ENCODE data around the gene PLEKHA5.

Gene PLEKHA5

GRCh38 chr12:19284658-19285057, 155.1 kb downstream of the PLEKHA5 start:
- Histone ChIP-seq H3K36me3 (ENCODE audit: control insufficient read depth in 1 of 2, insufficient read depth in 2 of 2, low read depth in 1 of 2, low read length in 2 of 2) (peaks cover 23 to 32% of the 10 kb centered on the region in 2 experiments), H3K18ac (ENCODE audit: low read depth in 1 of 2, low read length in 2 of 2) (no peak overlapping the region), H3K23ac (ENCODE audit: low read length in 2 of 2) (no peak overlapping the region), H3K27me3 (ENCODE audit: control insufficient read depth in 1 of 2, insufficient read depth in 1 of 2, low read length in 2 of 2) (no peaks in the 10 kb centered on the region), H3K9ac (ENCODE audit: low read length) (no peak overlapping the region), H3K4me2 (ENCODE audit: low read length, poor library complexity, severe bottlenecking) (no peak overlapping the region), H3K14ac (ENCODE audit: low read length in 2 of 2) (no peak overlapping the region), H2BK5ac (ENCODE audit: low read depth, low read length, poor library complexity, severe bottlenecking) (no peak overlapping the region), H2BK15ac (ENCODE audit: low read depth, poor library complexity, severe bottlenecking) (no peak overlapping the region), H4K8ac (ENCODE audit: low read length) (no peak overlapping the region), H2BK12ac (ENCODE audit: low read length in 2 of 2) (no peak overlapping the region), H3K4ac (ENCODE audit: low read depth in 1 of 2, low read length in 2 of 2) (no peak overlapping the region), H3K9me3 (ENCODE audit: control insufficient read depth, low read length) (no peaks in the 10 kb centered on the region), H3K27ac (ENCODE audit: low read length, poor library complexity, severe bottlenecking) (no peak overlapping the region), H2AFZ (ENCODE audit: low read depth, low read length) (no peak overlapping the region), H3K79me1 (replicated peaks; ENCODE audit: low read length, poor library complexity, severe bottlenecking) (peaks cover 19% of the 10 kb centered on the region), H3K4me3 (ENCODE audit: insufficient read depth in 1 of 2, low read depth in 1 of 2, low read length in 2 of 2) (no peak overlapping the region), H4K91ac (ENCODE audit: low read length) (no peak overlapping the region), H3K4me1 (ENCODE audit: control insufficient read depth, insufficient read depth, low read depth, low read length) (no peaks in the 10 kb centered on the region), H2AK5ac (ENCODE audit: low read length, severe bottlenecking) (no peak overlapping the region), H2BK120ac (ENCODE audit: low read depth, low read length) (no peak overlapping the region)
- DNase-seq: no peak
- 100% methylated on average over 1 of the region's 2 CpGs for WGBS

- 100% methylated on average over 2 of the region's 6 CpGs for WGBS
- H2AFZ ChIP-seq (ENCODE audit: low read depth, low read length): no peak overlapping the region
- no peak overlapping the region for H2BK120ac ChIP-seq (ENCODE audit: low read depth, low read length)
- H3K36me3 ChIP-seq (ENCODE audit: control insufficient read depth in 1 of 2, insufficient read depth in 2 of 2, low read depth in 1 of 2, low read length in 2 of 2): peaks cover 30 to 32% of the 10 kb centered on the region in 2 experiments
- no peak overlapping the region for H3K4me2 ChIP-seq (ENCODE audit: low read length, poor library complexity, severe bottlenecking)
- no peak overlapping the region for H4K91ac ChIP-seq (ENCODE audit: low read length)
- no peaks in the 10 kb centered on the region for H3K9me3 ChIP-seq (ENCODE audit: control insufficient read depth, low read length)
- H3K4ac ChIP-seq (ENCODE audit: low read depth in 1 of 2, low read length in 2 of 2): no peak overlapping the region
- H2BK15ac ChIP-seq (ENCODE audit: low read depth, poor library complexity, severe bottlenecking): no peak overlapping the region
- no peak overlapping the region for H2BK12ac ChIP-seq (ENCODE audit: low read length in 2 of 2)
- H3K27ac ChIP-seq (ENCODE audit: low read length, poor library complexity, severe bottlenecking): no peak overlapping the region
- no peak overlapping the region for H4K8ac ChIP-seq (ENCODE audit: low read length)
- H3K14ac ChIP-seq (ENCODE audit: low read length in 2 of 2): no peak overlapping the region
- peaks cover 18% of the 10 kb centered on the region for H3K79me1 ChIP-seq (replicated peaks; ENCODE audit: low read length, poor library complexity, severe bottlenecking)
- no peak overlapping the region for H3K23ac ChIP-seq (ENCODE audit: low read length in 2 of 2)
- H3K4me3 ChIP-seq (ENCODE audit: insufficient read depth in 1 of 2, low read depth in 1 of 2, low read length in 2 of 2): no peak overlapping the region
- H3K18ac ChIP-seq (ENCODE audit: low read depth in 1 of 2, low read length in 2 of 2): no peak overlapping the region
- H3K4me1 ChIP-seq (ENCODE audit: control insufficient read depth, insufficient read depth, low read depth, low read length): no peaks in the 10 kb centered on the region
- H3K9ac ChIP-seq (ENCODE audit: low read length): no peak overlapping the region
- H2AK5ac ChIP-seq (ENCODE audit: low read length, severe bottlenecking): no peak overlapping the region
- H3K27me3 ChIP-seq (ENCODE audit: control insufficient read depth in 1 of 2, insufficient read depth in 1 of 2, low read length in 2 of 2): no peaks in the 10 kb centered on the region
- no peak overlapping the region for H2BK5ac ChIP-seq (ENCODE audit: low read depth, low read length, poor library complexity, severe bottlenecking)
- no peak for DNase-seq
Measured at GRCh38 chr12:19285793-19286448, 156.4 kb downstream of the PLEKHA5 start.

- H3K18ac ChIP-seq (ENCODE audit: low read depth in 1 of 2, low read length in 2 of 2): no peak overlapping the region
- no peak overlapping the region for H4K91ac ChIP-seq (ENCODE audit: low read length)
- H3K4me1 ChIP-seq (ENCODE audit: control insufficient read depth, insufficient read depth, low read depth, low read length): no peaks in the 10 kb centered on the region
- no CpG with 5 or more reads among the region's 1 CpG for WGBS
- H3K9ac ChIP-seq (ENCODE audit: low read length): no peak overlapping the region
- no peak overlapping the region for H2BK120ac ChIP-seq (ENCODE audit: low read depth, low read length)
- H3K27ac ChIP-seq (ENCODE audit: low read length, poor library complexity, severe bottlenecking): no peak overlapping the region
- H3K4me2 ChIP-seq (ENCODE audit: low read length, poor library complexity, severe bottlenecking): no peak overlapping the region
- H2AFZ ChIP-seq (ENCODE audit: low read depth, low read length): no peak overlapping the region
- no peak overlapping the region for H3K14ac ChIP-seq (ENCODE audit: low read length in 2 of 2)
- no peaks in the 10 kb centered on the region for H3K9me3 ChIP-seq (ENCODE audit: control insufficient read depth, low read length)
- no peak overlapping the region for H2AK5ac ChIP-seq (ENCODE audit: low read length, severe bottlenecking)
- H2BK15ac ChIP-seq (ENCODE audit: low read depth, poor library complexity, severe bottlenecking): no peak overlapping the region
- no peak overlapping the region for H3K4me3 ChIP-seq (ENCODE audit: insufficient read depth in 1 of 2, low read depth in 1 of 2, low read length in 2 of 2)
- no peak overlapping the region for H3K23ac ChIP-seq (ENCODE audit: low read length in 2 of 2)
- peaks cover 16% of the 10 kb centered on the region for H3K79me1 ChIP-seq (replicated peaks; ENCODE audit: low read length, poor library complexity, severe bottlenecking)
- H2BK5ac ChIP-seq (ENCODE audit: low read depth, low read length, poor library complexity, severe bottlenecking): no peak overlapping the region
- no peak overlapping the region for H4K8ac ChIP-seq (ENCODE audit: low read length)
- no peaks in the 10 kb centered on the region for H3K27me3 ChIP-seq (ENCODE audit: control insufficient read depth in 1 of 2, insufficient read depth in 1 of 2, low read length in 2 of 2)
- H2BK12ac ChIP-seq (ENCODE audit: low read length in 2 of 2): no peak overlapping the region
- peak; percentile 29 for DNase-seq
- peaks cover 27 to 38% of the 10 kb centered on the region in 2 experiments for H3K36me3 ChIP-seq (ENCODE audit: control insufficient read depth in 1 of 2, insufficient read depth in 2 of 2, low read depth in 1 of 2, low read length in 2 of 2)
- H3K4ac ChIP-seq (ENCODE audit: low read depth in 1 of 2, low read length in 2 of 2): no peak overlapping the region
Measured at GRCh38 chr12:19287302-19287701, 157.8 kb downstream of the PLEKHA5 start.

GRCh38 chr12:19288161-19288560, 158.6 kb downstream of the PLEKHA5 start:
- no CpG with 5 or more reads among the region's 4 CpGs for WGBS
- H3K27ac ChIP-seq (ENCODE audit: low read length, poor library complexity, severe bottlenecking): no peak overlapping the region
- no peak overlapping the region for H3K14ac ChIP-seq (ENCODE audit: low read length in 2 of 2)
- H3K36me3 ChIP-seq (ENCODE audit: control insufficient read depth in 1 of 2, insufficient read depth in 2 of 2, low read depth in 1 of 2, low read length in 2 of 2): peaks cover 31 to 38% of the 10 kb centered on the region in 2 experiments
- H3K18ac ChIP-seq (ENCODE audit: low read depth in 1 of 2, low read length in 2 of 2): no peak overlapping the region
- H3K4ac ChIP-seq (ENCODE audit: low read depth in 1 of 2, low read length in 2 of 2): no peak overlapping the region
- peaks cover 18% of the 10 kb centered on the region for H3K79me1 ChIP-seq (replicated peaks; ENCODE audit: low read length, poor library complexity, severe bottlenecking)
- no peak overlapping the region for H4K91ac ChIP-seq (ENCODE audit: low read length)
- no peak overlapping the region for H2BK5ac ChIP-seq (ENCODE audit: low read depth, low read length, poor library complexity, severe bottlenecking)
- H2AK5ac ChIP-seq (ENCODE audit: low read length, severe bottlenecking): no peak overlapping the region
- H2BK15ac ChIP-seq (ENCODE audit: low read depth, poor library complexity, severe bottlenecking): no peak overlapping the region
- no peak overlapping the region for H3K4me2 ChIP-seq (ENCODE audit: low read length, poor library complexity, severe bottlenecking)
- no peaks in the 10 kb centered on the region for H3K4me1 ChIP-seq (ENCODE audit: control insufficient read depth, insufficient read depth, low read depth, low read length)
- H3K23ac ChIP-seq (ENCODE audit: low read length in 2 of 2): no peak overlapping the region
- no peak overlapping the region for H2BK120ac ChIP-seq (ENCODE audit: low read depth, low read length)
- H4K8ac ChIP-seq (ENCODE audit: low read length): no peak overlapping the region
- no peak overlapping the region for H2AFZ ChIP-seq (ENCODE audit: low read depth, low read length)
- H3K4me3 ChIP-seq (ENCODE audit: insufficient read depth in 1 of 2, low read depth in 1 of 2, low read length in 2 of 2): no peak overlapping the region
- H3K27me3 ChIP-seq (ENCODE audit: control insufficient read depth in 1 of 2, insufficient read depth in 1 of 2, low read length in 2 of 2): no peaks in the 10 kb centered on the region
- H2BK12ac ChIP-seq (ENCODE audit: low read length in 2 of 2): no peak overlapping the region
- no peak for DNase-seq
- no peaks in the 10 kb centered on the region for H3K9me3 ChIP-seq (ENCODE audit: control insufficient read depth, low read length)
- H3K9ac ChIP-seq (ENCODE audit: low read length): no peak overlapping the region

All from mesenchymal stem cell (in vitro differentiated cells and primary cell).